Stimulated activated CD4-positive, alpha-beta T cell treated with anti-CD3 and anti-CD28 coated beads, Interleukin-4, amount 100 ng/mL, for 1 hour (primary cell): ENCODE results near the gene ATOSB.
"Not testable (repeated sequence)": the region's sequence is repeated elsewhere in the genome, so short reads cannot be mapped to it uniquely, and the experiment has no call there.

Experiments
- DNase-seq: peaks from one replicate; pipeline ENCODE4 v3.0.0-alpha.2; 2020

The ATOSB gene, protein sequence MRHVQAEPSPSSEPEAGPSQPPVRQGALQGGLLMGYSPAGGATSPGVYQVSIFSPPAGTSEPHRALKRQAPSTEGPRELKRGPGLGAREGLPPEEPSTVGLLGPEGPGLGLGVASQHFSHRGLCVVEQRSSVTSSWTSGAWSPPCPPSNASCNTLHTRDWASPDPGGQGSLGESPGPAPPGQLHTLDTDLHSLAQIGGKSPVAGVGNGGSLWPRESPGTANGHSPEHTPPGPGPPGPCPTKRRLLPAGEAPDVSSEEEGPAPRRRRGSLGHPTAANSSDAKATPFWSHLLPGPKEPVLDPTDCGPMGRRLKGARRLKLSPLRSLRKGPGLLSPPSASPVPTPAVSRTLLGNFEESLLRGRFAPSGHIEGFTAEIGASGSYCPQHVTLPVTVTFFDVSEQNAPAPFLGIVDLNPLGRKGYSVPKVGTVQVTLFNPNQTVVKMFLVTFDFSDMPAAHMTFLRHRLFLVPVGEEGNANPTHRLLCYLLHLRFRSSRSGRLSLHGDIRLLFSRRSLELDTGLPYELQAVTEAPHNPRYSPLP

DNA sequence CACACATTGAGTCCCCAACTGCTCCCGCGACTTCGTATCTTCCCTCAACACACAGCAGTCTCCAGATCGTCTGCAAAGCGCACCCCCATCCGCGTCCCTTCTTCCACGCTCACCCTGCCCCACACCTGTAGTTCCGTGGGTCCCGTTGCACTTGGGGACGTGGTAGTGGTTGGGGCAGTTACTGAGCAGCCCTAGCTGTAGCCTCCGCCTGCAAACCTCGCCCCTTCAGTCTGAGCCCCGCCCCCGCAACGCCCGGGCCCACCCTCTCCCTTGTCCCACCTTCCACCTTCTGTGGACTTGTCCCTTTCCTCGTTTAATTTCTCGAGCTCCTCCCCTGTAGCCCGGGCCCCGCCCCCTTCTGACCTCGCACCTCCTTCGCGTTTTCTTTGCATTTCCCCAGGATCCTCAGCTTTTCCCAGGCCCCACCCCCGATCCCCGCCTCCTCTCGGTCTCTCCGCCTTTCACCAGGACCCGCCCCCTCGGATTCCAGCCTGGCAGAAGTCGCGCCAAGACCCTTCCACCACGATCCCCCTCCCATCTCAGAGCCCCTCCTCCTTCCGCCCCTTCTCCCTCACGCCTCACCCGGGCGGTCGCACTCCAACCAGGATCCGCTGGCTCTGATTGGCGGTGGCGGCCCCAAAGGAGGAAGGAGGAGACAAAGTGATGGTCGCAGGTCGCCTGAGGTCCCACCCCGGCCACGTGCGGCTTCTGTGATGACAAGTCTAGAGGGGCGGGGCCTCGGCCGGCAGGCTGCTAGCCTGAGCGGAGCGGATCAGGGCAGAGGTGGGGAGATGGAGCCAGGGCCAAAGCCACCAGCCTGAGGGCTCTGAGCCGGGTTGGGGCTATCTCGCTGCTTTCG lies at the start of gene ATOSB:
ATOSB (minus strand) TSS at position 183 of the 859 bp plus-strand sequence. CDS start 7,588 bp downstream, outside the sequence.
- peak; percentile 93 for DNase-seq

- DNase-seq: no peak
These were observed 49.0 kb upstream of the ATOSB start for GRCh38 chr9:35164711-35165110.

DNA sequence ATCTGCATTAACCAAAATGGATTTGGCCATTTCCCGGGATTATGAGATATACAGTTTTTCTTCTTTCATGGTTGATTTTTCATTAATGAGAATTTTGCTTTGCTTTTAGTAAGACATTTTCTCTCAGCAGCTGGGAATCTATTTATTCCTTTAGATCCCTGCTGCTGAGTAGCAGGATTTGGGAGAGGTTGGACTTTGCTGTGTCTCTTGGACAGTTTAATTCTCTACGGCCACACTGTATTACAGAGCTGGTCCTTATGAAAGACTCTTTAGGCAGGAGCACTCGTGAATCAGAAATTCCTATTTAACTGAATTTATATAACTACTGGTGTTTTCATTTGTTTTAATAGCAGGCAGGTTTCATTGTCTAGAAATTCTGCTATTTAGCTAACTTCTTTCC lies 47.8 kb upstream of the ATOSB start:
- DNase-seq: no peak

DNA sequence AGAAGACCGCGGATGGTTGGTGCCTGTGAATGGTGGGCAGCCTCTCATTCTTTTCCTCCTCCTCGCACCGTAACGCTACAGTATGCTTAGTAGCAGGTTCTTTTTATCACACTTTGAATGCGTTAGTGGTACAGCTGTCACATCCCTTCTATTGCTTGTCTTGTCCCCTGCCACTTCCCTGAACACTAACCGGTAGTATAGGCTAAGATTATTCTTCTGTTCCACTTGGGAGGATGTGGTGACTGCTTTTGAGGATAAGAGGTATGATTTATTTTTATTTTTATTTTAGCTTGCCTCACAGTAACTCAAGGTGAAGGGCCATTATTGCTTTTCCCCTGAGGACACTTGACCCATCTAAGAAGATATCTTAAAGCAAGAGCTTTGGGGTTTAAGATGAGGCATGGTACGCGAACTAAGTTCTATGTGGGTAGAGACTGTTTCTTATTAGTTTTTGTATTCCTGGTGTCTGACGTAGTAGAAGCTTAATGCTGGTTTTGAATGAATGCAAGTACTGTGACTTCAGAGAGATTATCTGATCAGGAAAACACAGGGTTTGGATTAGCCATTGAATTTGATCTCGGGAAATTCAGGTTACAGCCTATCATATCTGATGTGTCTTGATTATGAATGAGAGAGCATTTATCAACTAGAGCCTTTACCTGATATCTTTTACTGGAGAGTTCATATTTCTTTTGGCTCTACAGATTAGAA lies 47.1 kb upstream of the ATOSB start:
- DNase-seq: no peak

GRCh38 chr9:35161713-35162604 lies 46.3 kb upstream of the ATOSB start, which contains the start of gene UNC13B:
Gene UNC13B (plus strand): TSS chr9:35162009. CDS start chr9:35162284, 275 bp downstream.
- peak; percentile 74 for DNase-seq

- no peak for DNase-seq
These were observed 43.0 kb upstream of the ATOSB start for GRCh38 chr9:35158501-35159280.

- not testable (repeated sequence) for DNase-seq
These were observed 42.2 kb upstream of the ATOSB start for GRCh38 chr9:35157836-35158235.

GRCh38 chr9:35156781-35157180 lies 41.1 kb upstream of the ATOSB start:
- no peak for DNase-seq

DNA sequence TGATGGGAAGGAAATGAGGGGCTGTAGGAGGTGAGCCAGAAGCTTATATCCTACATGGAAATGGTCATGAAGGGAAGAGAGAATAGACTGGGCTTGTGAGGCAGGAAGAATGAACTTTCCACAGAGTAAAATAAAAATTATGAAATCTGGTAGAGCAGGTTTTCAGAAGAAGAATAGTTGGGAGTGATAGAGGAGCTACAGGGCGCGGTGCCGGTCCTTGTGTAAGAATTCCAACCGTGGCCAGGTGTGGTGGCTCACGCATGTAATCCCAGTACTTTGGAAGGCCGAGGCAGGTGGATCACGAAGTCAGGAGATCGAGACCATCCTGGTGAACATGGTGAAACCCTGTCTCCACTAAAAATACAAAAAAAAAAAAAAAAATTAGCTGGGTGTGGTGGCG lies 37.3 kb upstream of the ATOSB start:
- no peak for DNase-seq

- DNase-seq: not testable (repeated sequence)
These were observed 32.4 kb upstream of the ATOSB start for GRCh38 chr9:35147941-35148563.

DNA sequence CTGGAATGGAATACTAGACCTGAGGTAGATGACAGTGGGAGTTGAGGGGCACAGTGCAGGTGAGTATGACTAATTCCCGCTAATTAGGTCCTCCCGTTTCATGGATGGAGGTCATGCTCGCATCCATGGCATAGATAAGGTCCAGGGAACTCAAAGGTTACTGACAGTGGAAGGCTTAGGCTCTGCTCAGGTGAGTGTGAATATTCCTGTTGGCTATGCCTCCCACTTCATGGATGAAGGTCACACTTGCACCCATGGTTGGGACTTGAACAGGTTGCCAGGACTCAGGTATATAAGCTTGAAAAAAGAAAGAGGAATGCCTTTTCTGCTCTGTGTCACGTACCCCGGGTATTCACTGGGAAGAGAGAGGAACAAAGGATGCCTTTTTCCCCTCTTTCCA lies 26.4 kb upstream of the ATOSB start:
- DNase-seq: no peak

- DNase-seq: no peak
These were observed 24.4 kb upstream of the ATOSB start for GRCh38 chr9:35140093-35140492.

DNA sequence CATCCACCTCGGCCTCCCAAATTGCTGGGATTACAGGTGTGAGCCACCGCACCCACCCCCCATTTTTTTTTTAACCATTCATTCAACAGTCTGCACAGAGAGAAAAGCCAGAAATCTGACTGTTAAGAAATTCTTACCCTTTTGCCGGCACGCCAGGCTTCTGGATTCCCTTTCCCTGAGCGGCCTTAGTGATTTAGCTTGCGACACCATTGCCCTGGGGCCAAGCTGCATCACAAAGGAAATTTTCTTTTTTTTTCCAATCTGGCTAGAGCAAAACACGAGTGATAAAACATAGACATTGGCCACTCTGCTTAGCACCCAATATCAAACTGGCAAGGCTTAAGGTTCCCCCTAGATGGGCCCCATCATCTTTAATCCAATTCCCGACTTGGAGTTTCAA lies 21.2 kb upstream of the ATOSB start:
- no peak for DNase-seq

GRCh38 chr9:35135988-35136387 lies 20.3 kb upstream of the ATOSB start:
- no peak for DNase-seq

- no peak for DNase-seq
These were observed 19.3 kb upstream of the ATOSB start for GRCh38 chr9:35134920-35135319.

GRCh38 chr9:35116898-35117551 lies 1.4 kb upstream of the ATOSB start:
- peak; percentile 80 for DNase-seq

GRCh38 chr9:35116539-35116897 lies 856 bp upstream of the ATOSB start:
- DNase-seq: no peak

DNA sequence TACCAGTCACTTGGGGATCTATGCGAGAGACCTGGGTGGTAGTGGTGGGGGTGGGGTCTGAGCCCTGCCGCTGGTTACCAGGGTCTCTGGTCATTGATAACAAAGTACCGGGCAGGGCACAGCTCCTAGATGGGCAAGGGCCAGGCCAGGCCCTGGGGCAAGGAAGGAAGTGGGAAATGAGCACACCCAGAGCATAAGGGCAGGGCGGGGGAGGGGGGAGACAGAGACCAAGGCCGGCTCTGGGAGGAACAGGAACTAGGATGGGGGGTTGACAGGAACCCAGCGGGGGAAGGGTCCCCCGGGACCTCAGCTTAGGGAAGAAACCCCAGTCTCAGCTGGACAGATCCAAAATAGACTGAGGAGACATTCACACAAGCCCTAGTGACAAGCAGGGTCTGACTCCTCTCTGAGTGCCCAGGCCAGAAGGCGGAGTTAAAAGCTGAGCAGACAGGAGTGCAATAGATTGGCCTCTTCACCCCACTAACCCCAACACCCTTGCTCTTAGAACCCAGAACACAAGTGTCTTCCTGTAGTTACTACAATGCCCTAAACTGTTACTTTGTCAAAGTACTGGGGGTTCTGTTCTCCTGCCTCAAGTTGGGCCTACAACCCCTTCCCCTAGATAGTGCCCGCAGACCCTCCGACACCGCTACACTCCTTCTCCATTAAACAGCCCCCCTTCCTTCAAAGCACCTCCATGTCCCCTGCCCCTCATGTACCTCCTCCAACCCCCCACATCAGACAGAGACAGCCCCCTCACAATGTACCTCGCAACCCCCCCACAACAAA lies 628 bp downstream of the ATOSB start:
- DNase-seq: peak; percentile 26
